NCI-H146 treated with DMSO at 0.1 percent for 48 hours (cell line): Measurements from ENCODE around the gene JPH3.

Source experiments
- DNase-seq: peaks from one replicate; lab custom pipeline; 2025; ENCODE audit not compliant: unreplicated experiment; lab: John Stamatoyannopoulos, UW

JPH3 gene

GRCh38 chr16:87625241-87625797 lies 23.0 kb downstream of the JPH3 start:
- no peak for DNase-seq

GRCh38 chr16:87626401-87626800 lies 24.1 kb downstream of the JPH3 start:
- no peak for DNase-seq

- no peak for DNase-seq
Observed at GRCh38 chr16:87626905-87627304, 24.6 kb downstream of the JPH3 start.

GRCh38 chr16:87627542-87628245 lies 25.4 kb downstream of the JPH3 start:
- no peak for DNase-seq

GRCh38 chr16:87628246-87628923 lies 26.1 kb downstream of the JPH3 start:
- DNase-seq, result no peak

GRCh38 chr16:87628940-87629339 lies 26.6 kb downstream of the JPH3 start:
- DNase-seq, result no peak

GRCh38 chr16:87631067-87631466 lies 28.8 kb downstream of the JPH3 start:
- DNase-seq, result no peak

- DNase-seq, result no peak
Observed at GRCh38 chr16:87634411-87634810, 32.1 kb downstream of the JPH3 start.

GRCh38 chr16:87635541-87636049 lies 33.3 kb downstream of the JPH3 start:
- DNase-seq, result no peak

GRCh38 chr16:87636050-87636684 lies 33.9 kb downstream of the JPH3 start:
- no peak for DNase-seq

GRCh38 chr16:87636741-87637140 lies 34.4 kb downstream of the JPH3 start:
- no peak for DNase-seq

- no peak for DNase-seq
Observed at GRCh38 chr16:87637357-87637756, 35.0 kb downstream of the JPH3 start.

- DNase-seq, result no peak
Observed at GRCh38 chr16:87638736-87639135, 36.4 kb downstream of the JPH3 start.

- no peak for DNase-seq
Observed at GRCh38 chr16:87641721-87642120, 39.4 kb downstream of the JPH3 start.

GRCh38 chr16:87642491-87642890 lies 40.2 kb downstream of the JPH3 start:
- no peak for DNase-seq

GRCh38 chr16:87644186-87644585 lies 41.9 kb downstream of the JPH3 start:
- DNase-seq, result no peak

GRCh38 chr16:87644596-87644995 lies 42.3 kb downstream of the JPH3 start:
- no peak for DNase-seq

- DNase-seq, result no peak
Observed at GRCh38 chr16:87645802-87646201, 43.5 kb downstream of the JPH3 start.

- peak; percentile 6 for DNase-seq
Observed at GRCh38 chr16:87647431-87648185, 45.3 kb downstream of the JPH3 start.

GRCh38 chr16:87648236-87648635 lies 45.9 kb downstream of the JPH3 start:
- DNase-seq, result no peak
